GM13976 (cell line): ENCODE data around the gene PPIA.
"Not testable (repeated sequence)": the region's sequence is repeated elsewhere in the genome, so short reads cannot be mapped to it uniquely, and the experiment has no call there.

Experiments
- DNase-seq: peaks from one replicate; pipeline ENCODE4 v3.0.0; 2012; ENCODE audit warnings: low spot score
- CTCF ChIP-seq: IDR thresholded peaks from 2 replicates; pipeline ENCODE4 v1.5.1; 2012; ENCODE audit warnings: borderline replicate concordance, mild to moderate bottlenecking; ENCODE audit not compliant: insufficient read depth; ENCODE audit errors: extremely low read depth, missing control alignments, control extremely low read depth
- in situ Hi-C: fragments of 300-500 bp; cut with MboI; formaldehyde crosslinking; loops from one replicate; pipeline ENCODE4 v1.12.0; 2022; ENCODE audit warnings: low sequenced_read_pairs, mixed read lengths, inconsistent platforms; ENCODE audit not compliant: unreplicated experiment

Gene PPIA

GRCh38 chr7:44824894-44825526 is 28.5 kb downstream of the PPIA start:
- no peak for TF ChIP-seq CTCF
- DNase-seq = no peak
- in situ Hi-C loops = no loop called here

GRCh38 chr7:44827567-44827966 is 31.1 kb downstream of the PPIA start:
- in situ Hi-C loops = no loop called here
- TF ChIP-seq CTCF = no peak

DNA sequence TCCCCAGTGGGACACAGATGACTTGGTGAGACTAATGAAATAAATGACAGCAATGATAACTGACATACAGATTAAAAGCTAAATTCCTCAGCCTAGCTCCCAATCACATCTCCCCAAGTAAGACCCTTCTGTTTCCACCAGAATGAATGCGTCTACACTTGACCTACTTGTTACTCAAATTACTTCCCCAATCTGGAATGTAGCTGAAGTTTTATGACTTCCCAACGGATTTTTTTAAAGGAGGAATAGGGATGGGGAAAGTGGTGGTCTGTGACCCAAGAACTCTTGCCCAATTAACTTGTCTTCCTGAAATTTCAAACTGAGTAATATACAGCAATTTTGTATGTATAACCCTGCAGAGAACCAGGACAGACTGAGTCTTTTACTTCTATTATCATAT is 42.3 kb downstream of the PPIA start:
- in situ Hi-C loops = no loop called here
- no peak for TF ChIP-seq CTCF

More at GRCh38 chr7:44827567-44827966, 31.1 kb downstream of the PPIA start:
- no peak for DNase-seq

DNA sequence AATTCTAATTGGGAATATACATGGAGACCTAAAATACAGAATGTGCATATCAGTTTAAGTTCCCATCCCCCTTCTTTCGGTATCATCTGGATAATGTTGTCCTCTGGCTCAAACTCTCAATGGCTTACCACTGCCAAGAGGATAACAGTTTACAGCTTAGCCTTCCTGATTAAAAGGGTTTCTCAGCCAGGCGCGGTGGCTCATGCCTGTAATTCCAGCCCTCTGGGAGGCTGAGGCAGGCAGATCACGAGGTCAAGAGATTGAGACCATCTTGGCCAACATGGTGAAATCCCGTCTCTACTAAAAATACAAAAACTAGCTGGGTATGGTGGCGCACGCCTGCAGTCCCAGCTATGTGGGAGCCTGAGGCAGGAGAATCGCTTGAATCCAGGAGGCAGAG is 46.2 kb downstream of the PPIA start:
- not testable (repeated sequence) for DNase-seq
- in situ Hi-C loops = loop anchor here (10.0 kb wide), 1 partner anchor 248 kb away; no protein-coding TSS in a partner anchor

More for the DNA sequence above, 42.3 kb downstream of the PPIA start:
- no peak for DNase-seq

DNA sequence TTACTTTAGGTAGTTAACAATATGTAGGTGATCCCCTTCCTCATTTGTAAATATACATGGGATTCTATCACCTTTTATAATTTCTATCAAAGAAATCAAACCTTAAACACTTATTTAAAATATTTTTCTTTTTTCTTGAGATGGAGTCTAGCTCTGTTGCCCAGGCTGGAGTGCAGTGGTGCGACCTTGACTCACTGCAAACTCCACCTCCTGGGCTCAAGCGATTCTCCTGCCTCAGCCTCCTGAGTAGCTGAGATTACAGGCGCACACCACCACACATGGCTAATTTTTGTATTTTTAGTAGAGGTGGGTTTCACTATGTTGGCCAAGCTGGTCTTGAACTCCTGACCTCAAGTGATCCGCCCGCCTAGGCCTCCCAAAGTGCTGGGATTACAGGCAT is 47.0 kb downstream of the PPIA start:
- in situ Hi-C loops = loop anchor here (10.0 kb wide), 1 partner anchor 249 kb away; no protein-coding TSS in a partner anchor
- not testable (repeated sequence) for DNase-seq

DNA sequence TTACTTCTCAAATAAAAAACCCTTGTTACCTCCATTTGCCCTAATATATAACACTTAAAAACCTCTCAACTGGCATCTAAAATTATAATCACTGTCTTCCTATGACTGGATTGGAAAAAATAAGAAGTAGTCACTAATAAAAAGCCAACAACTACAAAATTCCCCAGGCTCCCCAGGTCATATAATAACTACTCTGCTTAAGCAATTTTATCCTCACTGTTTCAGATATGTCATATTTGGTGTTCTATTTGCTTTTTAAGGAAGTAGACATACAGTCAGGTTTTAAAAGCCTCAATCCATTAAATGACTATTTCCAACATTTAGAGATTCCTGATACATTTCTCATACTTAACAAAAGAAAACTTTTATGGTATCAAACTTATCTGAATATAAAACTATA is 49.0 kb downstream of the PPIA start:
- DNase-seq = no peak
- no peak for TF ChIP-seq CTCF
- in situ Hi-C loops = loop anchor here (10.0 kb wide), 1 partner anchor 251 kb away; no protein-coding TSS in a partner anchor

DNA sequence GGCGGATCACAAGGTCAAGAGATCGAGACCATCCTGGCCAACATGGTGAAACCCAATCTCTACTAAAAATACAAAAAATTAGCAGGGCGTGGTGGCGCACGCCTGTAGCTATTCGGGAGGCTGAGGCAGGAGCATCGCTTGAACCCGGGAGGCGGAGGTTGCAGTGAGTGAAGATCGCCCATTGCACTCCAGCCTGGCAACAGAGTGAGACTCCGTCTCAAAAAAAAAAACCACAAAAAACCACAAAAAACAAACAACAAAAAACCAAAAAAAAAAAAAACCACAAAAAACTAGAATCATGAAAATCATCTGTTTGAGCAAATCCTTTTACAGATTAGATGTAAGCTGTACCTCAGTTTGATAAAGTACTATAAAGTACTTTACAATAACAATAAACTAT is 49.9 kb downstream of the PPIA start:
- in situ Hi-C loops = loop anchor here (10.0 kb wide), 1 partner anchor 252 kb away; no protein-coding TSS in a partner anchor
- not testable (repeated sequence) for DNase-seq

DNA sequence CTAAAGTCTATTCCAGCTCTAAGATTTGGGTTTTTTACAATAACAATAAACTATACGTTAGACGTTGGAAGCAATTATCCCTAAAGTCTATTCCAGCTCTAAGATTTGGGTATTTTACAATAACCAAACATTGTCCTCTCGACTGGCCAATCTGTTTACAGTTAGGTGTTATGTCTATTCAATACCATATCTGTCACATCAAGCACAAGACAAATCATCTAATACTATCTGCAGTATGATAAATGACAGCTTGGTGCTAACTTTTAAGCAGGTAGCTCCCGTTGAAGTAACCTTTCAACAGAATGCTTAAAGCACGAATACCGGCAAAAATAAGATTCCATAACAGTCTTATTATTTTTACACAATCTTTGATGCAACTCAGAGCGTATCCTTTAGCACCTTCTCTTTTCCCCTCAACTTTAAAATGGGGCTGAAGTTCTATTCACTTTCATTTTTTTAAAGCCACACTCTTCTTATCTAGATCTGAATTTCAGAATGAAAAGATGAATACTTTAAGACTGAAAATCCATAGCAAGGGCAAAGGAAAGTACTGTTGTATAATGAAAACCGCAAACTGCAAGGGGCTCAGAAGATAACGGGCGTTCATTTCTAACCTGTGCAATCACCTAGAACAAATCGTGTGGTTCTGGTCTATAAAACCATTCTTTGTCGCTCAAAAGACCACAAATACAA is 50.5 kb downstream of the PPIA start:
- DNase-seq = no peak
- in situ Hi-C loops = loop anchor here (10.0 kb wide), 1 partner anchor 252 kb away; no protein-coding TSS in a partner anchor

More for the DNA sequence above, 50.5 kb downstream of the PPIA start:
- no peak for TF ChIP-seq CTCF
